ENCODE measurements around the gene VTI1A.

DNA sequence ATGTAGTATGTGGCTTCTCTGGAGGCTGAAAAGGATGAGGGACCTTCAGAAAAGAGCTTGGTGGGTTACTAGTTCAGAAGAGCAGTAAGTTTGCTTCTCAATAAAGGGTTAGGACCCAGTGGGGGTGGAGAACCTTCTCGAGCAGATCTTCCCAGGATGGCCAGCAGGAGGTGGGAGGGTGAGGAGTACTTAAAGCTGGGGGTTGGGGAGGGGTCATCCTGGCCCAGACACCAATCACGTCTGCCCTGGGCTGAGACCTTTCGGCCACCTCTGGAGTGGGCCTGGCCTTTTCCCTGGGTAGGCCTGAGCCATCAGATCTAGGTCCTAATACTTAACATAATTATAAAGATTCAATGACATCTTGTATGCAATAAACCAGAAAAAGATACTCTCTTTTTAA, 354.0 kb downstream of the VTI1A start:
- TF ChIP-seq, protein P1, sequence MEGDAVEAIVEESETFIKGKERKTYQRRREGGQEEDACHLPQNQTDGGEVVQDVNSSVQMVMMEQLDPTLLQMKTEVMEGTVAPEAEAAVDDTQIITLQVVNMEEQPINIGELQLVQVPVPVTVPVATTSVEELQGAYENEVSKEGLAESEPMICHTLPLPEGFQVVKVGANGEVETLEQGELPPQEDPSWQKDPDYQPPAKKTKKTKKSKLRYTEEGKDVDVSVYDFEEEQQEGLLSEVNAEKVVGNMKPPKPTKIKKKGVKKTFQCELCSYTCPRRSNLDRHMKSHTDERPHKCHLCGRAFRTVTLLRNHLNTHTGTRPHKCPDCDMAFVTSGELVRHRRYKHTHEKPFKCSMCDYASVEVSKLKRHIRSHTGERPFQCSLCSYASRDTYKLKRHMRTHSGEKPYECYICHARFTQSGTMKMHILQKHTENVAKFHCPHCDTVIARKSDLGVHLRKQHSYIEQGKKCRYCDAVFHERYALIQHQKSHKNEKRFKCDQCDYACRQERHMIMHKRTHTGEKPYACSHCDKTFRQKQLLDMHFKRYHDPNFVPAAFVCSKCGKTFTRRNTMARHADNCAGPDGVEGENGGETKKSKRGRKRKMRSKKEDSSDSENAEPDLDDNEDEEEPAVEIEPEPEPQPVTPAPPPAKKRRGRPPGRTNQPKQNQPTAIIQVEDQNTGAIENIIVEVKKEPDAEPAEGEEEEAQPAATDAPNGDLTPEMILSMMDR (IDR thresholded peaks at IDR 0.05) = no peak
- TF ChIP-seq POLR2A (IDR thresholded peaks at IDR 0.05) = no peak

All from esophagus squamous epithelium (tissue), 4 donors.